Mesangial cell (primary cell): ENCODE data around the gene BAG5. TPM values are rescaled to one million over a fixed set of nuclear protein-coding genes. Genes with fewer than 3 reads are reported as not detected.

Experiments used
- total RNA-seq: library from RNA; depleted of rRNA; stranded (reverse); fragments of >200 nt; gene quantifications from 2 replicates; pipeline ENCODE4 v1.2.3, GENCODE V29; 2015

The BAG5 gene
- 16.0 and 26.4 TPM in 2 replicates for total RNA-seq

GRCh38 chr14:103562429-103563225 lies at the start of gene BAG5, which contains the start of gene COA8:
TSS of gene BAG5 (minus strand) at chr14:103562657. CDS start at chr14:103561164, 1,493 bp downstream.
TSS of gene COA8 (plus strand) at chr14:103562960. CDS start at chr14:103563002, 42 bp downstream.

DNA sequence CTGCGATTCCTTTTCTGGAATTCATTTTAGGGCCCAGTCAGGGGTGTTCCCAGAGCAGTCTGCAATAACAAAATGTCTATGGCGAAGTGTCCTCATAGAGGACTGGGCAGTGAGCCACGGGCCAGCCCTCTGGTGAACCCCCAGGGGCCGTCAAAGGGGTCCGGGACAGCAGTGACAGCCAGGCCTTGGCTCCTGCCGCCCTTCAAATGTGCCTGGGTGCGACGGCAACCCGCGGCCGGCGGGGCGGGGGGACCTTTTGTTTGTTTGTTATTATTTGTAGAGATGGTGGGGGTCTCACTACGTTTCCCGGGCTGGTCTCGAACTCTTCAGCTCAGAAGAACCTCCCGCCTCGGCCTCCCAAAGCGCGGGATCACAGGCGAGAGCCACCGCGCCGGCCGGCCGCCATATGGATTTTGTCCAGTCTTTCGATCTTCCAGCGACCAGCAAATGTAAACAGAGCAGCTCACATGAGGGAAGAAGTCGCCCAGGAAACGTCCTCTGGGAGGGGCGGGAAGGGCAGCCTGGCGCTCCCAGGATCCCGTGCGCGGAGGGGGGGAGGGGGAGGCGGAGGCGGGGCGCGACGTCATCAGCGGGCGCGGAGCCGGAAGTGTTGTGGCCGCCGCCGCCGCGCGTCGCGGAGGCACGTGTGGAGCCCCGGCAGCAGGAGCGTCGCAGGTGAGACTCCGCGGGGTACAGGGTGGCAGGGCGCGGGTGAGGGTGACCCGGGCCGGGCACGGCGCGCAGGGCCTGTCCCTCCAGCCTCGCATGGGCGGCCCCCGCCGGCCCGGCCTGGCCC lies 33.7 kb downstream of the BAG5 start, which contains the start of gene TRMT61A:
TSS of gene TRMT61A (plus strand) at position 610 of the 796 bp plus-strand sequence. CDS start 783 bp downstream, outside the sequence.

GRCh38 chr14:103522649-103523574 lies 39.5 kb downstream of the BAG5 start, which contains the start of gene CKB:
TSS of gene CKB (minus strand) at chr14:103522830. CDS start at chr14:103522493, 337 bp downstream.

Other genes starting within 250 kb of the BAG5 start
- 148 and 215 TPM in 2 replicates for gene EIF5, start 228.4 kb downstream of the BAG5 start, total RNA-seq
- 34.1 and 42.4 TPM in 2 replicates for gene MARK3, start 177.2 kb downstream of the BAG5 start, total RNA-seq
- 137 and 447 TPM in 2 replicates for gene CKB, start 39.8 kb downstream of the BAG5 start, total RNA-seq
- gene TRMT61A, start 33.5 kb downstream of the BAG5 start, total RNA-seq: 11.9 and 12.7 TPM in 2 replicates
- 20.2 and 46.9 TPM in 2 replicates for gene COA8, start 303 bp upstream of the BAG5 start, total RNA-seq
- 131 and 180 TPM in 2 replicates for gene KLC1, start 66.6 kb upstream of the BAG5 start, total RNA-seq
- 5.1 and 43.0 TPM in 2 replicates for gene XRCC3, start 152.8 kb upstream of the BAG5 start, total RNA-seq
- 61.6 and 85.4 TPM in 2 replicates for gene ZFYVE21, start 153.2 kb upstream of the BAG5 start, total RNA-seq